PC-9 (cell line): ENCODE data around the gene TM9SF2.

Experiments
- CTCF ChIP-seq: fragments of 200-600 bp; sonication (generic); conservative IDR thresholded peaks from 2 replicates; pipeline ENCODE4 v1.6.1; 2017; ENCODE audit warnings: mixed run types, antibody characterized with exemption, mild to moderate bottlenecking, moderate library complexity
- EZH2 ChIP-seq: fragments of 200-600 bp; sonication (generic); IDR thresholded peaks from 2 replicates; pipeline ENCODE4 v1.8.0; 2017; ENCODE audit warnings: antibody characterized with exemption, low read depth

GRCh38 chr13:99577934-99578917, 77.0 kb downstream of the TM9SF2 start:
- TF ChIP-seq EZH2 (no peak), CTCF (no peak; the same call in 1 of the 2 replicates)
